ENCODE data around the gene KCNH5.

DNA sequence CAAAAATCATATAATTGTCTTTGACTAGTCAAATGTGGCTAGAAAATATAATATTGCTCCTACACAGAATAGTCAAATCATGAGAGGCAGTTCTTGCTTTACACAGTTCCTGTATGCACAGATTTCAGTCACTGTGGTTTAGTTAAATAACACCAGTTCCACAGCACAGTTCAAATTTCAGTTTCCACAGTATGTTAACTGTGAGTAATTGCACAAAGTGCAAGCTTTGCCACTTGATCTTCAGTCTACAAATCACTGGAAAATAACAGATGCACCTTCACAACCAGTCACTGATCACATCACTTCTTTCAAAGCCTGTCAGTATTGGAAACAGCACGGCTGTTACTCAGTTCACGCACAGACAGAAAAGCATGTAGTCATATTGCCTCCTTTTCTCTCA, 38.7 kb downstream of the KCNH5 start:
- TF ChIP-seq, protein P1, sequence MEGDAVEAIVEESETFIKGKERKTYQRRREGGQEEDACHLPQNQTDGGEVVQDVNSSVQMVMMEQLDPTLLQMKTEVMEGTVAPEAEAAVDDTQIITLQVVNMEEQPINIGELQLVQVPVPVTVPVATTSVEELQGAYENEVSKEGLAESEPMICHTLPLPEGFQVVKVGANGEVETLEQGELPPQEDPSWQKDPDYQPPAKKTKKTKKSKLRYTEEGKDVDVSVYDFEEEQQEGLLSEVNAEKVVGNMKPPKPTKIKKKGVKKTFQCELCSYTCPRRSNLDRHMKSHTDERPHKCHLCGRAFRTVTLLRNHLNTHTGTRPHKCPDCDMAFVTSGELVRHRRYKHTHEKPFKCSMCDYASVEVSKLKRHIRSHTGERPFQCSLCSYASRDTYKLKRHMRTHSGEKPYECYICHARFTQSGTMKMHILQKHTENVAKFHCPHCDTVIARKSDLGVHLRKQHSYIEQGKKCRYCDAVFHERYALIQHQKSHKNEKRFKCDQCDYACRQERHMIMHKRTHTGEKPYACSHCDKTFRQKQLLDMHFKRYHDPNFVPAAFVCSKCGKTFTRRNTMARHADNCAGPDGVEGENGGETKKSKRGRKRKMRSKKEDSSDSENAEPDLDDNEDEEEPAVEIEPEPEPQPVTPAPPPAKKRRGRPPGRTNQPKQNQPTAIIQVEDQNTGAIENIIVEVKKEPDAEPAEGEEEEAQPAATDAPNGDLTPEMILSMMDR (IDR thresholded peaks at IDR 0.05; ENCODE audit: borderline replicate concordance, extremely low read depth, low read length, poor library complexity, severe bottlenecking): no peak
- no peak for TF ChIP-seq EZH2 (IDR thresholded peaks at IDR 0.05; ENCODE audit: borderline replicate concordance, low read depth, low read length, severe bottlenecking)
